ENCODE results near the gene FMNL2.

- TF ChIP-seq RFX5 (IDR thresholded peaks at IDR 0.05; ENCODE audit: low read depth, low read length) (no peak), CTCF (conservative IDR thresholded peaks at IDR 0.05; ENCODE audit: low read depth, low read length) (no peak), MXI1 (IDR thresholded peaks at IDR 0.05; ENCODE audit: borderline replicate concordance, low read depth, low read length) (peak; percentile 9; the same call in 1 of the 2 replicates), RCOR1 (IDR thresholded peaks at IDR 0.05; ENCODE audit: insufficient replicate concordance, low read length) (no peak), RAD21 (IDR thresholded peaks at IDR 0.05; ENCODE audit: low read length) (0 out of 2 replicates have a peak, but pooled peaks have one; percentile 10), POLR2A (IDR thresholded peaks at IDR 0.05; ENCODE audit: low read depth, low read length) (peak; percentile 56; the same call in 1 of the 2 replicates), CHD1 (IDR thresholded peaks at IDR 0.05; ENCODE audit: low read depth, low read length) (no peak)
- TF ChIP-seq, protein P1, sequence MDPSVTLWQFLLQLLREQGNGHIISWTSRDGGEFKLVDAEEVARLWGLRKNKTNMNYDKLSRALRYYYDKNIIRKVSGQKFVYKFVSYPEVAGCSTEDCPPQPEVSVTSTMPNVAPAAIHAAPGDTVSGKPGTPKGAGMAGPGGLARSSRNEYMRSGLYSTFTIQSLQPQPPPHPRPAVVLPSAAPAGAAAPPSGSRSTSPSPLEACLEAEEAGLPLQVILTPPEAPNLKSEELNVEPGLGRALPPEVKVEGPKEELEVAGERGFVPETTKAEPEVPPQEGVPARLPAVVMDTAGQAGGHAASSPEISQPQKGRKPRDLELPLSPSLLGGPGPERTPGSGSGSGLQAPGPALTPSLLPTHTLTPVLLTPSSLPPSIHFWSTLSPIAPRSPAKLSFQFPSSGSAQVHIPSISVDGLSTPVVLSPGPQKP (IDR thresholded peaks at IDR 0.05; ENCODE audit: borderline replicate concordance, low read depth, low read length): no peak
Measured at GRCh38 chr2:152335016-152335725, at the start of gene FMNL2.

All from IMR-90 (cell line).